Testis (tissue), 3 donors: Measurements from ENCODE around the gene POLR3E. TPM values are rescaled to one million over a fixed set of nuclear protein-coding genes. Genes with fewer than 3 reads are reported as not detected.
A peak's percentile ranks its signal among the peaks of the same experiment; 100 is the strongest.

ENCODE experiments used
- DNase-seq: peaks from one replicate; pipeline ENCODE4 v3.0.0-alpha.2; 2019
- H3K27ac ChIP-seq, 2 donors: fragments of 200-600 bp; sonication (generic); one replicate each; pipeline ENCODE4 v1.5.1; 2019
- H3K27me3 ChIP-seq: fragments of 200-600 bp; sonication (generic); one replicate; pipeline ENCODE4 v1.5.1; 2019
- H3K36me3 ChIP-seq: fragments of 200-600 bp; sonication (generic); one replicate; pipeline ENCODE4 v1.5.1; 2017; ENCODE audit warnings: low read depth; ENCODE audit errors: missing control alignments
- H3K4me1 ChIP-seq: fragments of 200-600 bp; sonication (generic); one replicate; pipeline ENCODE4 v1.5.1; 2019
- H3K4me3 ChIP-seq, 2 donors: fragments of 200-600 bp; sonication (generic); one replicate each; pipeline ENCODE4 v1.5.1; 2017 to 2019
- H3K9me3 ChIP-seq: fragments of 200-600 bp; sonication (generic); one replicate; pipeline ENCODE4 v1.5.1; 2017
- POLR2A ChIP-seq: fragments of 450-650 bp; IDR thresholded peaks from one replicate; pipeline ENCODE4 v1.6.1; 2017; ENCODE audit warnings: antibody characterized with exemption, mild to moderate bottlenecking, moderate library complexity
- WGBS, 2 donors: methylation state at CpG; one replicate each; pipeline ENCODE4 v1.1.5; 2018; 5-methylcytosine and 5-hydroxymethylcytosine counted together
- intact Hi-C: fragments of 100-400 bp; cut with DNase I; formaldehyde crosslinking; loops from one replicate; pipeline ENCODE4 v1.15.1; 2023; ENCODE audit warnings: low total_unique reads
- polyA plus RNA-seq: library from polyadenylated mRNA; stranded (reverse); fragments of 350-450 nt; fragmentation: Illumina TruSeq; extraction: RNeasy Lipid Tissue Mini Kit (QIAGEN cat#74804); gene quantifications from one replicate; pipeline ENCODE4 v1.2.3, GENCODE V29; 2014; ENCODE audit warnings: low read depth, low replicate concordance; ENCODE audit not compliant: insufficient read depth
- total RNA-seq, 2 donors: library from RNA; depleted of rRNA; stranded (reverse); fragments of >200 nt; gene quantifications; one replicate each; pipeline ENCODE4 v1.2.3, GENCODE V29; 2016
- TF ChIP-seq, protein P1 (sequence below), 3 experiments: fragments of 450-650 bp in 2 of 3; fragments of 200-600 bp in 1 of 3; sonication (generic) in 1 of 3; IDR thresholded peaks; one replicate each; pipeline ENCODE4 v1.5.1; 2016 to 2019; ENCODE audit warnings: antibody characterized with exemption in 3 of 3, mild to moderate bottlenecking in 2 of 3, moderate library complexity in 1 of 3

POLR3E gene
- total and polyA plus RNA-seq, 3 donors from 2014 or later = 59.4 to 76.2 (median 61.7) TPM

DNA sequence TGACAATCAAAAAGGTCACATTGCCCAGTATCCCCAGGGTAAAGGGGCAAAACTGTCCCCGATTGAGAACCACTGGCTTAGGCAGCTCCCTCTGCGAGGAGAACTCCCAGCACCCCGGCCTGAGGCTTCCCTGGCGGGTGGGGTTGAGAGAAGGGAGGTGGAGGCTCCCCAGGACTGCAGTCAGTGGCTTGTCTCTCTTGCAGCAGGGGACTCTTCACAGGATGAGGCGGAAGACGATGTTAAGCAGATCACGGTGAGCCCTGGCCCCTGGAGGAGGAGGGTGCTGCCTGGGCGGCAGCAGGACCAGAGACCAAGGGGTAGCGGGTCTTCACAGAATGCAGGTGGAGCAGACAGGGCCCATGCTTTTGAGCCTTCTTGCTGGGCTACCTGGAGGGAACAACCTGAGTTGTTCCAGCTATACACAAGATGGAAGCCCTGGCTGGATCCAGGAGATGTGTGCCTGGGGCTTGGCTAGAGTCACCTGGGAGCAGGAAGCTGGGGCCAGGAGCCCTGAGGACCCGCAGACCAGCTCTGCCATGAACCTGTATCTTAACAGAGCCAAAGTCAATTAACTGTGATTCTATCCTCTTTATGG is 16.8 kb downstream of the POLR3E start:
- no peaks in the 10 kb centered on the region for H3K4me1 ChIP-seq
- intact Hi-C loops = no loop called here
- no peak overlapping the region for H3K4me3 ChIP-seq
- no peak overlapping the region for H3K27ac ChIP-seq
- DNase-seq = peak; percentile 11
- 94% methylated on average over 10 of the region's 10 CpGs for WGBS, 2 donors
- H3K27me3 ChIP-seq = no peaks in the 10 kb centered on the region
- H3K36me3 ChIP-seq = no peaks in the 10 kb centered on the region
- H3K9me3 ChIP-seq = no peaks in the 10 kb centered on the region
- TF ChIP-seq POLR2A = no peak
- TF ChIP-seq, protein P1, sequence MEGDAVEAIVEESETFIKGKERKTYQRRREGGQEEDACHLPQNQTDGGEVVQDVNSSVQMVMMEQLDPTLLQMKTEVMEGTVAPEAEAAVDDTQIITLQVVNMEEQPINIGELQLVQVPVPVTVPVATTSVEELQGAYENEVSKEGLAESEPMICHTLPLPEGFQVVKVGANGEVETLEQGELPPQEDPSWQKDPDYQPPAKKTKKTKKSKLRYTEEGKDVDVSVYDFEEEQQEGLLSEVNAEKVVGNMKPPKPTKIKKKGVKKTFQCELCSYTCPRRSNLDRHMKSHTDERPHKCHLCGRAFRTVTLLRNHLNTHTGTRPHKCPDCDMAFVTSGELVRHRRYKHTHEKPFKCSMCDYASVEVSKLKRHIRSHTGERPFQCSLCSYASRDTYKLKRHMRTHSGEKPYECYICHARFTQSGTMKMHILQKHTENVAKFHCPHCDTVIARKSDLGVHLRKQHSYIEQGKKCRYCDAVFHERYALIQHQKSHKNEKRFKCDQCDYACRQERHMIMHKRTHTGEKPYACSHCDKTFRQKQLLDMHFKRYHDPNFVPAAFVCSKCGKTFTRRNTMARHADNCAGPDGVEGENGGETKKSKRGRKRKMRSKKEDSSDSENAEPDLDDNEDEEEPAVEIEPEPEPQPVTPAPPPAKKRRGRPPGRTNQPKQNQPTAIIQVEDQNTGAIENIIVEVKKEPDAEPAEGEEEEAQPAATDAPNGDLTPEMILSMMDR (IDR thresholded peaks at IDR 0.05) = no peak

- no peak overlapping the region for H3K27ac ChIP-seq
- intact Hi-C loops = no loop called here
- H3K4me1 ChIP-seq = no peaks in the 10 kb centered on the region
- TF ChIP-seq, protein P1 (IDR thresholded peaks at IDR 0.05) = no peak
- TF ChIP-seq POLR2A = no peak
- H3K27me3 ChIP-seq = no peaks in the 10 kb centered on the region
- WGBS, 2 donors = 87 to 90% methylated on average over 23 to 37 of the region's 37 CpGs
- no peak overlapping the region for H3K4me3 ChIP-seq
- H3K36me3 ChIP-seq = no peaks in the 10 kb centered on the region
- DNase-seq = peak; percentile 12
- no peaks in the 10 kb centered on the region for H3K9me3 ChIP-seq
Observed at GRCh38 chr16:22314661-22315626, 17.7 kb downstream of the POLR3E start.

- intact Hi-C loops = no loop called here
- no peaks in the 10 kb centered on the region for H3K27me3 ChIP-seq
- no peak overlapping the region for H3K4me3 ChIP-seq
- WGBS, 2 donors = 79 to 87% methylated on average over 1 of the region's 1 CpG
- no peak overlapping the region for H3K27ac ChIP-seq
- TF ChIP-seq POLR2A = no peak
- TF ChIP-seq, protein P1 (IDR thresholded peaks at IDR 0.05) = no peak
- H3K4me1 ChIP-seq = no peaks in the 10 kb centered on the region
- H3K36me3 ChIP-seq = no peaks in the 10 kb centered on the region
- DNase-seq = no peak
- no peaks in the 10 kb centered on the region for H3K9me3 ChIP-seq
Observed at GRCh38 chr16:22315979-22316378, 18.8 kb downstream of the POLR3E start.

DNA sequence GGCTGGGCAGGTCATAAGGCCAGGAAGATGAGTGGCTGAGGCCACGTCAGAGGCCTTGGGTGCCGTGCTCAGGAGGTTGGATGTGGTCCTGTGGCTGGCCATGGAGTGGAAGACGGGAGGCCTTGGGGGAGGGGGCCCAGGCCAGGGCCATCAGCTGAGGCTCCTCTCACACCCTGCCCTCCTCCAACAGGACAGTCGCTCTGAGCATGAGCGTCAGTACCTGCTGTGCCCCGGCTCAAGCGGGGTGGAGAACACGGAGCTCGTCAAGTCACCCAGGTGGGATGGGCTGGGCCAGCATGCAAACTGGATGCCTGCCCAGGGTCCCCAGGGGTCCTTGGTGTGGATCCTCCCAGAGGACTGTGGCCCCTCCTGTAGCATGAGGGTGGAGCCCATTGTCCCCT is 19.2 kb downstream of the POLR3E start:
- TF ChIP-seq, protein P1 (IDR thresholded peaks at IDR 0.05) = no peak
- TF ChIP-seq POLR2A = no peak
- WGBS, 2 donors = 88% methylated on average over 9 of the region's 9 CpGs; no CpG with 5 or more reads in 1 of the 2 donors
- H3K36me3 ChIP-seq = no peaks in the 10 kb centered on the region
- no peaks in the 10 kb centered on the region for H3K9me3 ChIP-seq
- no peaks in the 10 kb centered on the region for H3K4me1 ChIP-seq
- no peaks in the 10 kb centered on the region for H3K27me3 ChIP-seq
- peak; percentile 12 for DNase-seq
- H3K27ac ChIP-seq = no peak overlapping the region
- no peak overlapping the region for H3K4me3 ChIP-seq
- intact Hi-C loops = no loop called here
